Measurements from ENCODE around the gene GP1BA. TPM values are rescaled to one million over a fixed set of nuclear protein-coding genes. Genes with fewer than 3 reads are reported as not detected.

The GP1BA gene
- total RNA-seq, 6 experiments from 2014 or later, result 0.13 to 0.20 (median 0.15) TPM; not detected in 3

DNA sequence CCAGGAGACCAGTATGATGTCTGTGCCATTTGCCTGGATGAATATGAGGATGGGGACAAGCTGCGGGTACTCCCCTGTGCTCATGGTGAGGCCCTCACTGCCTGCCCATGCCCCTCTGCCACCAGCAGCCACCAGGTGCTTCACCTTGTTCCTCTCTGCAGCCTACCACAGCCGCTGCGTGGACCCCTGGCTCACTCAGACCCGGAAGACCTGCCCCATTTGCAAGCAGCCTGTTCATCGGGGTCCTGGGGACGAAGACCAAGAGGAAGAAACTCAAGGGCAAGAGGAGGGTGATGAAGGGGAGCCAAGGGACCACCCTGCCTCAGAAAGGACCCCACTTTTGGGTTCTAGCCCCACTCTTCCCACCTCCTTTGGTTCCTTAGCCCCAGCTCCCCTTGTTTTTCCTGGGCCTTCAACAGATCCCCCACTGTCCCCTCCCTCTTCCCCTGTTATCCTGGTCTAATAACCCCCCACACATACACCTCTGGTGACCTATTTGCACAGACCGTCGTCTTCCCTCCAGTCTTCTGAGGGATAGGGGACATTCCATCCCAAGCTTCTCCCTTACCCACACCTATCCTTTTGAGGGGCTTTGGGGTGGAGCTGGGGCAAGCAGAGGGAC is 12.6 kb downstream of the GP1BA start:
- peak overlapping the region in 2 of 3 donors; percentile 37 to 98 for H3K27ac ChIP-seq
- DNase-seq (no peak), ATAC-seq (no peak)
- intact Hi-C loops (cut with DNase I), result no loop called here
- no peak overlapping the region for H3K4me3 ChIP-seq
- H3K36me3 ChIP-seq, result peaks cover 0 to 37% (median 7%) of the 10 kb centered on the region in 4 donors
- peaks cover 0 to 34% (median 6%) of the 10 kb centered on the region in 4 donors for H3K4me1 ChIP-seq
- no peaks in the 10 kb centered on the region for H3K27me3 ChIP-seq
- H3K9me3 ChIP-seq, result no peaks in the 10 kb centered on the region
- 12% methylated on average over 3 of the region's 8 CpGs for WGBS (ENCODE audit: insufficient coverage, low coverage, low lambda C conversion rate, missing lambda C conversion rate)
- TF ChIP-seq POLR2A (IDR thresholded peaks at IDR 0.05), result no peak
- TF ChIP-seq, protein P1, sequence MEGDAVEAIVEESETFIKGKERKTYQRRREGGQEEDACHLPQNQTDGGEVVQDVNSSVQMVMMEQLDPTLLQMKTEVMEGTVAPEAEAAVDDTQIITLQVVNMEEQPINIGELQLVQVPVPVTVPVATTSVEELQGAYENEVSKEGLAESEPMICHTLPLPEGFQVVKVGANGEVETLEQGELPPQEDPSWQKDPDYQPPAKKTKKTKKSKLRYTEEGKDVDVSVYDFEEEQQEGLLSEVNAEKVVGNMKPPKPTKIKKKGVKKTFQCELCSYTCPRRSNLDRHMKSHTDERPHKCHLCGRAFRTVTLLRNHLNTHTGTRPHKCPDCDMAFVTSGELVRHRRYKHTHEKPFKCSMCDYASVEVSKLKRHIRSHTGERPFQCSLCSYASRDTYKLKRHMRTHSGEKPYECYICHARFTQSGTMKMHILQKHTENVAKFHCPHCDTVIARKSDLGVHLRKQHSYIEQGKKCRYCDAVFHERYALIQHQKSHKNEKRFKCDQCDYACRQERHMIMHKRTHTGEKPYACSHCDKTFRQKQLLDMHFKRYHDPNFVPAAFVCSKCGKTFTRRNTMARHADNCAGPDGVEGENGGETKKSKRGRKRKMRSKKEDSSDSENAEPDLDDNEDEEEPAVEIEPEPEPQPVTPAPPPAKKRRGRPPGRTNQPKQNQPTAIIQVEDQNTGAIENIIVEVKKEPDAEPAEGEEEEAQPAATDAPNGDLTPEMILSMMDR (IDR thresholded peaks at IDR 0.05), result no peak

DNA sequence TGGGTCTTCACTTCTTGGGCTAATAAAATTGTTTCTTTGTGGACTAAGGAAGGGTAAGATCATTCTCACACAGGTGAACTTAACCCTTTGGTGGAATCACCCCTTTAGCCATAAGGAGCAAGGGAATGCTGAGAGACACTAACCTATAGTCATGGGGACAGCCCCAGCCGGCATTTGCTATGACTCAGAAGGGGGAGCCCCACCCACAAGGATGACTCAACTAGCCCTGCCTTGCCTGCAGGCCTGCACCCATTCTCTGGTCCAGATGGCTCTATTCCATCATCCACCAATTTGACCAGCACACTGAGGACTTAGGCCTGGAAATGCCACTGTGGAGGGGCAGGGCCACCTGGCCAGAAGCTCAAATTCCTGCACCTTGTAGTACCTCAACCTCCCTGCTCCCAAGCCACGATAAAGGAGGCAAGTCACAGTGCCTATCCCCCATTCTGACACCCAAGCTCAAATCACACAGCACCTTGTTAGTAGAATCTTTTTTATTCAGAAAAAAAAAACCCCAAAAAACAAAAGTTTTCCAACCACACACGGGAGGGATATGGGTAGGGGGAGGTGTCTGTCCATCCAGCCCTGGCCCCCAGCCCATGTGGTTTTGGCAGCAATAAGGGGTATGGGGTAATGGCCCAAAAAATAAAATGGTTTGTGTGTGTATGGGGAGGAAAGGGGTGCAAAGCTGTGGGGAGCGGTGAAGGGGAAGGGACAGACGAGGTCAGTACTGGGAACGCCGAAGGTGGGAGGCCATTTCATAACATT is 13.3 kb downstream of the GP1BA start:
- TF ChIP-seq, protein P1 (IDR thresholded peaks at IDR 0.05), result no peak
- TF ChIP-seq POLR2A (IDR thresholded peaks at IDR 0.05), result peak; percentile 69
- Histone ChIP-seq H3K27me3 (no peaks in the 10 kb centered on the region), H3K9me3 (no peaks in the 10 kb centered on the region), H3K36me3 (peaks cover 0 to 37% (median 7%) of the 10 kb centered on the region in 4 donors), H3K4me3 (peak overlapping the region in 2 of 3 donors; percentile 2 to 10), H3K27ac (peak overlapping the region in 2 of 3 donors; percentile 37 to 98), H3K4me1 (peaks cover 0 to 35% (median 6%) of the 10 kb centered on the region in 4 donors)
- peak in 2 of 3 donors; percentile 82 for DNase-seq
- WGBS (ENCODE audit: insufficient coverage, low coverage, low lambda C conversion rate, missing lambda C conversion rate), result 18% methylated on average over 7 of the region's 7 CpGs
- intact Hi-C loops (cut with DNase I), result no loop called here
- ATAC-seq, result peak in 3 of 4 donors; percentile 1 to 49 (median 16)

DNA sequence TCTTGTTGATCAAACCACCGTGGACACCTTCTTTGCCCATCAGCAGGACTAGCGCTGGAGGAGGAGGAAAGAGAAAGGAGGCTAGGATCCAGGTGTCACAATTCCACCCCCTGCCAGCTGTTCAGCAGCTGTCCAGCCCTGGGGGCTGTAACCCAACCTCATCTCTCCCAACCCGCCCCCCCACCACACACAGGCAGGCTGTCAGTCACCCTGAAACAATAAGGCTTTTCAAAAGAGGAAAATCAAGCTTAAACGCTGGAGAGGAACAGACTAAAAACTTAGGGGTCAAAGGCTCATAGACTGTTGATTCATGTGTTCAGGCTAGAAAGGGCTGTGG is 13.8 kb downstream of the GP1BA start:
- ATAC-seq, result no peak
- 12% methylated on average over 3 of the region's 4 CpGs for WGBS (ENCODE audit: insufficient coverage, low coverage, low lambda C conversion rate, missing lambda C conversion rate)
- H3K4me1 ChIP-seq, result peaks cover 0 to 40% (median 8%) of the 10 kb centered on the region in 4 donors

DNA sequence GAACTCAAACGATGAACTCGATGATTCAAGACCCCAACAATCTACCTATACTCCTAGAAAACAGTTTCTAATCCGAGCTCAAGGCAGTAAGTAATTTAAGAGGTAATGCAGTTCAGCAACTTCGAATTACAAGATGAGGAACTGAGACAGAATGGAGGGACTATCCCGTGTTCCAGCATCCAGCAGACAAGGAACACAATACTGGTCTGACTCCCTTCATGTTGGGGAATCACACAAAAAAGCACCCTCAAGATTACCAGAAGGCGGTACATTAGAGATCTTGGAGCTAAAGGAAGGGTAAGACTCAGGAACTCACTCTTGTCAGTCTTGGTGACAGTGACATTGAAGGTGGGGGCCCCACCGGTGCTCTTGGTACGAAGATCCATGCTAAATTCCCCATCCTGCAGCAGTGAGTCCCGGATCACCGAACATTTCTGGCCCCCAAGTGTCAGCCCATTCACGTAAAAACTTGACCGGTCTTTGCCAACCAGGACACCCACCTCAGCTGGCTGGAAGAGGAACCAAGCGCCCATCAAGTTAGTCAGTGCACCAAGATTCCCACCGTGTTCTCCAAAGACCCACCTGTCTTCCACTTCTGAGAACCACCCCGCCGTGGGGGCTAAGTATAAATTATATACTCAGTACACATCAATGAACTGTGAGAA is 14.4 kb downstream of the GP1BA start:
- ATAC-seq (no peak), DNase-seq (no peak)
- intact Hi-C loops (cut with DNase I), result no loop called here
- TF ChIP-seq, protein P1 (IDR thresholded peaks at IDR 0.05), result no peak
- no peak for TF ChIP-seq POLR2A (IDR thresholded peaks at IDR 0.05)
- Histone ChIP-seq H3K36me3 (peaks cover 0 to 37% (median 7%) of the 10 kb centered on the region in 4 donors), H3K27me3 (no peaks in the 10 kb centered on the region), H3K4me1 (peaks cover 0 to 39% (median 8%) of the 10 kb centered on the region in 4 donors), H3K9me3 (no peaks in the 10 kb centered on the region), H3K27ac (peak overlapping the region in 2 of 3 donors; percentile 97 to 98), H3K4me3 (peak overlapping the region; percentile 86 to 100 (median 91))
- 18% methylated on average over 12 of the region's 16 CpGs for WGBS (ENCODE audit: insufficient coverage, low coverage, low lambda C conversion rate, missing lambda C conversion rate)

More for the DNA sequence above, 13.8 kb downstream of the GP1BA start:
- no peaks in the 10 kb centered on the region for H3K27me3 ChIP-seq
- DNase-seq, result no peak
- no peaks in the 10 kb centered on the region for H3K9me3 ChIP-seq
- TF ChIP-seq, protein P1 (IDR thresholded peaks at IDR 0.05), result no peak
- no peak for TF ChIP-seq POLR2A (IDR thresholded peaks at IDR 0.05)
- peaks cover 0 to 37% (median 7%) of the 10 kb centered on the region in 4 donors for H3K36me3 ChIP-seq
- intact Hi-C loops (cut with DNase I), result no loop called here
- H3K4me3 ChIP-seq, result peak overlapping the region; percentile 86 to 100 (median 91)
- peak overlapping the region in 2 of 3 donors; percentile 6 to 98 for H3K27ac ChIP-seq
